GM18508 (cell line): ENCODE data around the gene MUS81.

Experiments used
- ATAC-seq: cut with Tn5 transposase; IDR thresholded peaks from one replicate; pipeline ENCODE4 v1.9.1; 2021; ENCODE audit warnings: moderate number of reproducible peaks; ENCODE audit not compliant: insufficient read depth, unreplicated experiment

The MUS81 gene

DNA sequence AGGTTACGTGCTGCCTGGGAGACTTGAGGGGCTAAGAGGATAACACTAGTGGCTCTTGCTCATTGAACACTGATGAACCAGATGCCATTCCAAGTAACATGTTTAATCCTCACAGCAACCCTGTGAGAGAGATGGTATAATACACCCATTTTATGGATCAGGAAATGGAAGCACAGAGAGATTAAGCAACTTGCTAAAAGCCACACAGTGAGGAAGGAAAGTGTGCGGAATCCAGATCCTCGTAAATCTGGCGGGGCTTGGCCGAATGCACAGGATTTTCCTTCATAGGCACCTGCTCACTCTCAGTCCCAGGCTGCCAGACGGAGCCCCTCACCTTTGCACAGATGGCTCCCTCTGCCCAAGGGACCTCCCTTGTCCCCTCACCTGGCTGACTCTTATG is 47.6 kb downstream of the MUS81 start:
- no peak for ATAC-seq

DNA sequence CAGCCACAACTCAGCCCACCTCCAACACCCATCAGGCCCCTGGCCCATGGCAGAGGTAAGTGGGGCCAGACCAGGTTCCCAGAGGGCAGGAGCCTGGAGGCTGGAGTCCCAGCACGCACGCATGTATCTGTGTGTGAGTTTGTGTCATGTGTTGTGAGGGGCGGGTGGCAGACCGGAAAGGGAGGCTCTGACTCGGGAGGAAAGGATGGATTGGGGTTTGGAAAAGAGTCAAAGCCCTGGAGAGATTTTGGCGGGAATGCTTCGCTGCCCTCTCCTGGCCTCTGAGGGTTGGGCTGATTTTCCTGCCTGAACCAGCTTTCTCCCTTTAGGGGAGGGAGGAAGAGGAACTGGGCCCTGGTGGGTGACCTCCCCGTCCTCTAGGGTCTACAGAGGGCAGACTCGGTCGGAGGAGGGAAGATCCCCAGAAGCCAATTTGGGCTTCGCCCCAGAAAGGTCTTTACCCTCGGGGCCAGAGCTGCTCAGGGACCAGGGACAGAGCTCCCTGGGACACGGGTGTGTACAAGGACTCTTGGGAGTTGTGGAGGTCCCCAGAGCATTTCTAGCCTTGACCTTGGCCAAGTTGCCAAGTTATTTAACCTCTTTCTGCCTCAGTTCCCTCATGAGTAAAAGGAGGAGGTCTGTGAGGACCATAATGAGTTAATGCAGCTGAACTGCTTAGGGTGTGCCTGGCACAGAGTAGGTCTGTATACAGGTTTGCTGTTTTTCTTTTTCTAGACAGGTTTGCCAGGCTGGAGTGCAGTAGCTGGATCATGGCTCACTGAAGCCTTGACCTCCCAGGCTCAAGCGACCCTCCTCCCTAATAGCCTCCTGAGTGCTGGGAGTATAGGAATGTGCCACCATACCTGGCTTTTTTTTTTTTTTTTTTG is 51.7 kb downstream of the MUS81 start:
- ATAC-seq: no peak

- ATAC-seq: no peak
Observed at GRCh38 chr11:65912845-65913244, 52.6 kb downstream of the MUS81 start.

- no peak for ATAC-seq
Observed at GRCh38 chr11:65915101-65915820, 55.0 kb downstream of the MUS81 start.

DNA sequence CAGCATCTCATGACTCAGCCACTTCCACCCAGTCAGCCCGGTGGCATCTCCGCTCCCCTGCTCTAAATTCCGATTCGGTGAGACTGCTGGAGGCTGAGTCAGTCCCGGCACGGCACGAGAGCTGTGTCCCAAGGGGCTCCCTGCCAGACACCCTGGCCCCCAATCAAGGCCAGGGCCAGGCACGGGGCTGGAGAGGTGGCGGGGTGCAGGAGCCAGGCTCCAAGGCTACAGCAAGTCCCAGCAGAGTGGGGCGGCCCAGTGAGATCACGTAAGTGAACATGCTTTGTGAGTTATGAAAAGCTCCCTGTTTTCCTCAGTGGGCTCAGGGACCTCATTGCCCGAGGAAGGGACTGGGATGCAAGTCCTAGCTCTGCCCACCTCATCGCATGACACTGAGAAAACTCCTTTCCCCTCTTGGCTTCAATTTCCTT is 55.6 kb downstream of the MUS81 start:
- no peak for ATAC-seq
